ENCODE results near the gene DNAJC5.

The DNAJC5 gene

GRCh38 chr20:63854766-63855362 lies 40.1 kb upstream of the DNAJC5 start:
- H3K4me1 ChIP-seq (ENCODE audit: control insufficient read depth, insufficient read depth, low read length) = peaks cover 14% of the 10 kb centered on the region
- peak overlapping the region; percentile 39 for H3K9ac ChIP-seq (ENCODE audit: low read length)
- H3K9me3 ChIP-seq (ENCODE audit: control insufficient read depth, low read length) = no peaks in the 10 kb centered on the region
- DNase-seq (ENCODE audit: low read depth) = peak; percentile 10
- no peaks in the 10 kb centered on the region for H3K36me3 ChIP-seq (ENCODE audit: control insufficient read depth, insufficient read depth, low read length, severe bottlenecking)
- H3K27me3 ChIP-seq (replicated peaks; ENCODE audit: control insufficient read depth, insufficient read depth, low read length) = no peaks in the 10 kb centered on the region
- H3K4me3 ChIP-seq (ENCODE audit: low read length) = no peak overlapping the region

GRCh38 chr20:63855363-63856097 lies 39.4 kb upstream of the DNAJC5 start:
- Histone ChIP-seq H3K4me1 (ENCODE audit: control insufficient read depth, insufficient read depth, low read length) (peaks cover 14% of the 10 kb centered on the region), H3K27me3 (replicated peaks; ENCODE audit: control insufficient read depth, insufficient read depth, low read length) (no peaks in the 10 kb centered on the region), H3K9me3 (ENCODE audit: control insufficient read depth, low read length) (no peaks in the 10 kb centered on the region), H3K9ac (ENCODE audit: low read length) (peak overlapping the region; percentile 0), H3K4me3 (ENCODE audit: low read length) (no peak overlapping the region), H3K36me3 (ENCODE audit: control insufficient read depth, insufficient read depth, low read length, severe bottlenecking) (no peaks in the 10 kb centered on the region)
- no peak for DNase-seq (ENCODE audit: low read depth)

- H3K9me3 ChIP-seq (ENCODE audit: control insufficient read depth, low read length) = no peaks in the 10 kb centered on the region
- peak overlapping the region; percentile 0 for H3K9ac ChIP-seq (ENCODE audit: low read length)
- H3K27me3 ChIP-seq (replicated peaks; ENCODE audit: control insufficient read depth, insufficient read depth, low read length) = no peaks in the 10 kb centered on the region
- peaks cover 14% of the 10 kb centered on the region for H3K4me1 ChIP-seq (ENCODE audit: control insufficient read depth, insufficient read depth, low read length)
- no peak overlapping the region for H3K4me3 ChIP-seq (ENCODE audit: low read length)
- peaks cover under 1% of the 10 kb centered on the region for H3K36me3 ChIP-seq (ENCODE audit: control insufficient read depth, insufficient read depth, low read length, severe bottlenecking)
- DNase-seq (ENCODE audit: low read depth) = no peak
These were observed 38.8 kb upstream of the DNAJC5 start for GRCh38 chr20:63856098-63856511.

- DNase-seq (ENCODE audit: low read depth) = no peak
These were observed 37.0 kb upstream of the DNAJC5 start for GRCh38 chr20:63857764-63858392.

GRCh38 chr20:63858393-63859165 lies 36.3 kb upstream of the DNAJC5 start:
- Histone ChIP-seq H3K9ac (ENCODE audit: low read length) (peak overlapping the region; percentile 18), H3K4me1 (ENCODE audit: control insufficient read depth, insufficient read depth, low read length) (peaks cover 19% of the 10 kb centered on the region), H3K36me3 (ENCODE audit: control insufficient read depth, insufficient read depth, low read length, severe bottlenecking) (peaks cover 14% of the 10 kb centered on the region), H3K9me3 (ENCODE audit: control insufficient read depth, low read length) (no peaks in the 10 kb centered on the region), H3K4me3 (ENCODE audit: low read length) (no peak overlapping the region), H3K27me3 (replicated peaks; ENCODE audit: control insufficient read depth, insufficient read depth, low read length) (no peaks in the 10 kb centered on the region)
- no peak for DNase-seq (ENCODE audit: low read depth)

More at GRCh38 chr20:63857764-63858392, 37.0 kb upstream of the DNAJC5 start:
- Histone ChIP-seq H3K9me3 (ENCODE audit: control insufficient read depth, low read length) (no peaks in the 10 kb centered on the region), H3K27me3 (replicated peaks; ENCODE audit: control insufficient read depth, insufficient read depth, low read length) (no peaks in the 10 kb centered on the region), H3K36me3 (ENCODE audit: control insufficient read depth, insufficient read depth, low read length, severe bottlenecking) (peaks cover 14% of the 10 kb centered on the region), H3K4me1 (ENCODE audit: control insufficient read depth, insufficient read depth, low read length) (peaks cover 14% of the 10 kb centered on the region), H3K9ac (ENCODE audit: low read length) (peak overlapping the region; percentile 18), H3K4me3 (ENCODE audit: low read length) (no peak overlapping the region)

- Histone ChIP-seq H3K4me3 (ENCODE audit: low read length) (no peak overlapping the region), H3K27me3 (replicated peaks; ENCODE audit: control insufficient read depth, insufficient read depth, low read length) (no peaks in the 10 kb centered on the region), H3K9ac (ENCODE audit: low read length) (no peak overlapping the region), H3K9me3 (ENCODE audit: control insufficient read depth, low read length) (no peaks in the 10 kb centered on the region), H3K4me1 (ENCODE audit: control insufficient read depth, insufficient read depth, low read length) (peaks cover 22% of the 10 kb centered on the region), H3K36me3 (ENCODE audit: control insufficient read depth, insufficient read depth, low read length, severe bottlenecking) (peaks cover 14% of the 10 kb centered on the region)
- no peak for DNase-seq (ENCODE audit: low read depth)
These were observed 35.7 kb upstream of the DNAJC5 start for GRCh38 chr20:63859166-63859699.

- H3K27me3 ChIP-seq (replicated peaks; ENCODE audit: control insufficient read depth, insufficient read depth, low read length) = no peaks in the 10 kb centered on the region
- H3K9ac ChIP-seq (ENCODE audit: low read length) = no peak overlapping the region
- no peaks in the 10 kb centered on the region for H3K9me3 ChIP-seq (ENCODE audit: control insufficient read depth, low read length)
- H3K4me3 ChIP-seq (ENCODE audit: low read length) = no peak overlapping the region
- H3K4me1 ChIP-seq (ENCODE audit: control insufficient read depth, insufficient read depth, low read length) = peaks cover 19% of the 10 kb centered on the region
- peaks cover 14% of the 10 kb centered on the region for H3K36me3 ChIP-seq (ENCODE audit: control insufficient read depth, insufficient read depth, low read length, severe bottlenecking)
- DNase-seq (ENCODE audit: low read depth) = no peak
These were observed 34.4 kb upstream of the DNAJC5 start for GRCh38 chr20:63860325-63861051.

- no peak for DNase-seq (ENCODE audit: low read depth)
- H3K4me1 ChIP-seq (ENCODE audit: control insufficient read depth, insufficient read depth, low read length) = peaks cover 20% of the 10 kb centered on the region
- H3K27me3 ChIP-seq (replicated peaks; ENCODE audit: control insufficient read depth, insufficient read depth, low read length) = no peaks in the 10 kb centered on the region
These were observed 33.5 kb upstream of the DNAJC5 start, which contains the start of gene ABHD16B for GRCh38 chr20:63861365-63861934. ABHD16B (plus strand) TSS chr20:63861498; CDS start chr20:63861541, 43 bp downstream.

GRCh38 chr20:63861981-63862901 lies 32.7 kb upstream of the DNAJC5 start:
- no peak overlapping the region for H3K9ac ChIP-seq (ENCODE audit: low read length)
- H3K9me3 ChIP-seq (ENCODE audit: control insufficient read depth, low read length) = no peaks in the 10 kb centered on the region
- H3K4me3 ChIP-seq (ENCODE audit: low read length) = no peak overlapping the region
- peaks cover 20% of the 10 kb centered on the region for H3K4me1 ChIP-seq (ENCODE audit: control insufficient read depth, insufficient read depth, low read length)
- H3K27me3 ChIP-seq (replicated peaks; ENCODE audit: control insufficient read depth, insufficient read depth, low read length) = no peaks in the 10 kb centered on the region
- no peak for DNase-seq (ENCODE audit: low read depth)
- peaks cover 14% of the 10 kb centered on the region for H3K36me3 ChIP-seq (ENCODE audit: control insufficient read depth, insufficient read depth, low read length, severe bottlenecking)

More at GRCh38 chr20:63861365-63861934, 33.5 kb upstream of the DNAJC5 start, which contains the start of gene ABHD16B:
- peaks cover 14% of the 10 kb centered on the region for H3K36me3 ChIP-seq (ENCODE audit: control insufficient read depth, insufficient read depth, low read length, severe bottlenecking)
- H3K4me3 ChIP-seq (ENCODE audit: low read length) = no peak within 1 kb of the TSS
- no peaks in the 10 kb centered on the region for H3K9me3 ChIP-seq (ENCODE audit: control insufficient read depth, low read length)
- H3K9ac ChIP-seq (ENCODE audit: low read length) = no peak within 1 kb of the TSS
